Nephron (organoid): ENCODE measurements around the gene VAV2.

Source experiments
- H3K27ac Mint-ChIP-seq, 3 experiments: 2 replicates each; pipeline ENCODE4 v1.8.0; 2020; ENCODE audit warnings: mixed read lengths in 3 of 3, mild to moderate bottlenecking in 2 of 3, moderate library complexity in 1 of 3
- H3K27me3 Mint-ChIP-seq: 2 replicates; pipeline ENCODE4 v1.8.0; 2021; ENCODE audit warnings: low read depth, mild to moderate bottlenecking, moderate library complexity, mixed read lengths
- H3K36me3 Mint-ChIP-seq: 2 replicates; pipeline ENCODE4 v1.8.0; 2020; ENCODE audit warnings: low read depth, mixed read lengths
- H3K4me1 Mint-ChIP-seq: 2 replicates; pipeline ENCODE4 v1.8.0; 2020; ENCODE audit warnings: mixed read lengths
- H3K4me3 Mint-ChIP-seq, 3 experiments: 2 replicates each; pipeline ENCODE4 v1.8.0; 2020; ENCODE audit warnings: mild to moderate bottlenecking in 3 of 3, mixed read lengths in 3 of 3, moderate library complexity in 2 of 3
- H3K9me3 Mint-ChIP-seq: 2 replicates; pipeline ENCODE4 v1.8.0; 2020; ENCODE audit warnings: mixed read lengths
- CTCF ChIP-seq, 3 experiments: fragments of 200-600 bp; sonication (generic); IDR thresholded peaks; one replicate each; pipeline ENCODE4 v1.5.0; 2021; ENCODE audit warnings: antibody characterized with exemption in 3 of 3; ENCODE audit not compliant: unreplicated experiment in 3 of 3

The VAV2 gene

GRCh38 chr9:133877967-133878366 is 114.2 kb downstream of the VAV2 start:
- peaks cover 60% of the 10 kb centered on the region for H3K4me1 Mint-ChIP-seq
- peaks cover 4% of the 10 kb centered on the region for H3K27me3 Mint-ChIP-seq
- no peak overlapping the region for H3K4me3 Mint-ChIP-seq
- H3K27ac Mint-ChIP-seq, result no peak overlapping the region
- no peaks in the 10 kb centered on the region for H3K36me3 Mint-ChIP-seq
- no peak for TF ChIP-seq CTCF (IDR thresholded peaks at IDR 0.05; ENCODE audit: unreplicated experiment in 3 of 3)
- no peaks in the 10 kb centered on the region for H3K9me3 Mint-ChIP-seq

GRCh38 chr9:133877327-133877726 is 114.8 kb downstream of the VAV2 start:
- no peaks in the 10 kb centered on the region for H3K36me3 Mint-ChIP-seq
- H3K27me3 Mint-ChIP-seq, result peaks cover 4% of the 10 kb centered on the region
- no peak overlapping the region for H3K4me3 Mint-ChIP-seq
- no peaks in the 10 kb centered on the region for H3K9me3 Mint-ChIP-seq
- TF ChIP-seq CTCF (IDR thresholded peaks at IDR 0.05; ENCODE audit: unreplicated experiment in 3 of 3), result no peak
- peaks cover 57% of the 10 kb centered on the region for H3K4me1 Mint-ChIP-seq
- H3K27ac Mint-ChIP-seq, result peak overlapping the region in 1 of 3 experiments; percentile 36

- H3K9me3 Mint-ChIP-seq, result no peaks in the 10 kb centered on the region
- peaks cover 4% of the 10 kb centered on the region for H3K27me3 Mint-ChIP-seq
- H3K36me3 Mint-ChIP-seq, result no peaks in the 10 kb centered on the region
- no peak for TF ChIP-seq CTCF (IDR thresholded peaks at IDR 0.05; ENCODE audit: unreplicated experiment in 3 of 3)
- H3K4me1 Mint-ChIP-seq, result peaks cover 52% of the 10 kb centered on the region
- H3K27ac Mint-ChIP-seq, result peak overlapping the region in 1 of 3 experiments; percentile 36
- H3K4me3 Mint-ChIP-seq, result no peak overlapping the region
Observed at GRCh38 chr9:133876836-133877235, 115.3 kb downstream of the VAV2 start.

GRCh38 chr9:133876144-133876543 is 116.0 kb downstream of the VAV2 start:
- Mint-ChIP-seq H3K36me3 (no peaks in the 10 kb centered on the region), H3K27ac (peak overlapping the region in 2 of 3 experiments; percentile 66 to 76), H3K4me1 (peaks cover 45% of the 10 kb centered on the region), H3K9me3 (no peaks in the 10 kb centered on the region), H3K4me3 (no peak overlapping the region), H3K27me3 (peaks cover 4% of the 10 kb centered on the region)
- peak in 2 of 3 experiments; percentile 19 to 44 for TF ChIP-seq CTCF (IDR thresholded peaks at IDR 0.05; ENCODE audit: unreplicated experiment in 3 of 3)

- no peak for TF ChIP-seq CTCF (IDR thresholded peaks at IDR 0.05; ENCODE audit: unreplicated experiment in 3 of 3)
- H3K27me3 Mint-ChIP-seq, result peaks cover 4% of the 10 kb centered on the region
- peaks cover 43% of the 10 kb centered on the region for H3K4me1 Mint-ChIP-seq
- no peak overlapping the region for H3K27ac Mint-ChIP-seq
- H3K9me3 Mint-ChIP-seq, result no peaks in the 10 kb centered on the region
- H3K36me3 Mint-ChIP-seq, result no peaks in the 10 kb centered on the region
- H3K4me3 Mint-ChIP-seq, result no peak overlapping the region
Observed at GRCh38 chr9:133875131-133875530, 117.0 kb downstream of the VAV2 start.

GRCh38 chr9:133874659-133875058 is 117.5 kb downstream of the VAV2 start:
- H3K4me3 Mint-ChIP-seq, result no peak overlapping the region
- no peak for TF ChIP-seq CTCF (IDR thresholded peaks at IDR 0.05; ENCODE audit: unreplicated experiment in 3 of 3)
- no peaks in the 10 kb centered on the region for H3K9me3 Mint-ChIP-seq
- no peaks in the 10 kb centered on the region for H3K36me3 Mint-ChIP-seq
- H3K27ac Mint-ChIP-seq, result peak overlapping the region; percentile 67 to 94 (median 90)
- peaks cover 43% of the 10 kb centered on the region for H3K4me1 Mint-ChIP-seq
- H3K27me3 Mint-ChIP-seq, result peaks cover 3% of the 10 kb centered on the region
